KOPT-K1 (cell line): Measurements from ENCODE around the gene ZNRF3.
"Not testable (repeated sequence)": the region's sequence is repeated elsewhere in the genome, so short reads cannot be mapped to it uniquely, and the experiment has no call there.

Experiments
- H3K27ac ChIP-seq: fragments of 200-600 bp; sonication (generic); 2 replicates; pipeline ENCODE4 v1.5.1; 2016; ENCODE audit warnings: antibody characterized with exemption, mild to moderate bottlenecking, low read depth, low read length; ENCODE audit not compliant: poor library complexity, severe bottlenecking
- H3K36me3 ChIP-seq: fragments of 200-600 bp; sonication (generic); 2 replicates; pipeline ENCODE4 v1.5.1; 2017; ENCODE audit warnings: antibody characterized with exemption, mild to moderate bottlenecking, low read length, moderate library complexity; ENCODE audit not compliant: insufficient read depth
- H3K9me3 ChIP-seq: fragments of 200-600 bp; sonication (generic); 2 replicates; pipeline ENCODE4 v1.5.1; 2017; ENCODE audit warnings: antibody characterized with exemption, low read length, mild to moderate bottlenecking; ENCODE audit not compliant: insufficient read depth, poor library complexity, severe bottlenecking

Gene ZNRF3

GRCh38 chr22:29003552-29003951, 120.2 kb downstream of the ZNRF3 start:
- H3K9me3 ChIP-seq, result no peaks in the 10 kb centered on the region
- H3K36me3 ChIP-seq, result no peaks in the 10 kb centered on the region
- H3K27ac ChIP-seq, result no peak overlapping the region

DNA sequence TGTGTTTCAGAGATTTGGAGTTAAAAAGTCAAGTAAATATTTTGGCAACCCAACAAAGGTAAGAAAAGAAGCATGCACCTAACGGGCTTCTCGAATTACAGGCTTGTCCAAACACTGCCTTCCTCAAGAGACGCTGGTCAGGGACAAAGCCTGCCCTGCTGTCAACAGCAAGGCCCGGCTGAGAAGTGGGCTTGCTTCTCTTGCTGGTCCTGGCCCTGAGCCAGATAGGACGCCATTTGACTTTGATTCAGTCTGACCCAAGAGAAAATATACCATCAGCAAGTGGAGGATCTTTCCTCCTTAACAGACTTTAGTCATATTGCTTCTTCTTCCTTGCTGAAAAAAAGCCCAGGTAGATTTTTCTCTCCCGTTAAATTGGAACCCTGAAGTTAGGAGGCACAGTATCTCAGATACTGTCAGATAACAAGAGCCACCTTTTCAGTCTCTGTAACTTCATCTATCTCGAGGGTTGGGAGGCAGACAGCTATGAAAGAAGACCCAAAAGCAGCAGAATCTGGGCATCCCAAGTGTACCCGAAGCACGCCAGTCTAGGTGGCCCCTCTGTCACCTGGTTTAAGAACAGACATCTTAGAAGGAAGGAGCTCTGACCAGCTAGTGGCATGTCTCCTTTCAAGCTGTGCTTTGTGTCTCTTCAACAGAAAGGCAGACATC, 120.7 kb downstream of the ZNRF3 start:
- Histone ChIP-seq H3K9me3 (no peaks in the 10 kb centered on the region), H3K27ac (no peak overlapping the region), H3K36me3 (no peaks in the 10 kb centered on the region)

DNA sequence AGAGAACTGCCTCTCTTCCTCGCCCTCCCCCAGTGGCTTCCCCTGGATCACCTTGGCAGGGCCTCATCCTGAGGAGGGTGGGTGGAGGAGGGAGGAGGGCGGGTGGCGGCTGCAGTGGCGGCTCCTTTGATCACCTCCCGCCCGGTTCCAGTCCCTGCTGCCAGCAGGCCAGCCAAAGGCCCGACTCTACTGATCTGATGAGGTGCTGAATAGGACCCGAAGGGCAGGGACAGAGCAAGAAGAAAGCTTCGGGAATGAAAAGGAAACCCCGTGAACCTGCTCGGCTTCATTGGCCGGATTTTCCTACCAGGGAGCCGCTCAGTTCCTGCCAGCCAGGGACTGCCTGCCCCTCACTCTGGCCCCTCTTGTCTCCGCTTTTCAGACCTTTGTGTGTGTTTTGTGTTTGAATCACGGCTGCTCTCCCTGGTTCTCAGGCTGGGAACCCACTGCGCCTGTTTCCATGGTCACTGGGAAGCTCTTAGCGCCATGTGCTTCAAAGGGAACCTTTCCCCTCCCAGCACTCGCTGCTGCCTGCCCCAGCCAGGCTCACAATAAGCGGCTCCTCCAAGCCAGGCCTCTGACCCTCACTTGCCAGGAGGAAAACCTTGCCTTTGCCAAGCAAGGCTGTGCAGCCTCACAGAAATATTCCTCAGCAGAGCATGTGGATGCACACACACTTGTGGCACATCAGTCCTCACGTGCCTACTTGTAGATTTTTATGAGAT, 121.4 kb downstream of the ZNRF3 start:
- Histone ChIP-seq H3K9me3 (no peaks in the 10 kb centered on the region), H3K27ac (no peak overlapping the region), H3K36me3 (no peaks in the 10 kb centered on the region)

DNA sequence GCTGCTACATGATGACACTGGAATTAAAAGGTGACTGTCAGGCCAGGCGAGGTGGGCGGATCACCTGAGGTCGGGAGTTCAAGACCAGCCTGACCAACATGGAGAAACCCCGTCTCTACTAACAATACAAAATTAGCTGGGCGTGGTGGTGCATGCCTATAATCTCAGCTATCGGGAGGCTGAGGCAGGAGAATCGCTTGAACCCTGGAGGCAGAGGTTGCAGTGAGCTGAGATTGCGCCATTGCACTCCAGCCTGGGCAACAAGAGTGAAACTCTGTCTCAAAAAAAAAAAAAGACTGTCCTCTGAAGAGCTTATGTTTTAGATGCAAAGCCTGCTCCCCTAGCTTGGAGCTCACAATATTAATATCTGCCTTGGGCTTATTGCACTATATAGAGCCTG, 122.4 kb downstream of the ZNRF3 start:
- not testable (repeated sequence) for H3K9me3 ChIP-seq, H3K27ac ChIP-seq, H3K36me3 ChIP-seq

GRCh38 chr22:29006346-29006745, 123.0 kb downstream of the ZNRF3 start:
- Histone ChIP-seq H3K36me3 (no peaks in the 10 kb centered on the region), H3K9me3 (no peaks in the 10 kb centered on the region), H3K27ac (no peak overlapping the region)

DNA sequence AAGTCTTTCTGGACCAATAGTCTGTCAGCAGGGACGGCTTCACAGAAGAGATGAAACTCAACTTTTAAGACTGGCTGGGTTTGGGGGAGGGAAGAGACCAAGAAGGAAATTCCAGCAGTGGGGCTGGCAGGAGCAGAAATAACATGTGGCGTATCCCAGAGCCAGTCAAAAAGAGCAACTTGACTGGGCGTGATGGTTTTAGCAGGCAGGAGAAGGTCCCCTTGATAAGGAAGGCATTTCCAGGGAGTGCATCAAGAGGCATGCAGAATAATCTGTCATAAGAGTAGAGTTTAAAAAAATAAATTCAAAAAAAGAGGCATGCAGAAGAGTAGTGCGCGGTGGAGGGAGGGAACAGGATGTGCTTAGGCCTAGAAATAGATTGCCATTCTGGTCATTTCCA, 125.8 kb downstream of the ZNRF3 start:
- Histone ChIP-seq H3K9me3 (no peaks in the 10 kb centered on the region), H3K27ac (no peak overlapping the region), H3K36me3 (no peaks in the 10 kb centered on the region)

DNA sequence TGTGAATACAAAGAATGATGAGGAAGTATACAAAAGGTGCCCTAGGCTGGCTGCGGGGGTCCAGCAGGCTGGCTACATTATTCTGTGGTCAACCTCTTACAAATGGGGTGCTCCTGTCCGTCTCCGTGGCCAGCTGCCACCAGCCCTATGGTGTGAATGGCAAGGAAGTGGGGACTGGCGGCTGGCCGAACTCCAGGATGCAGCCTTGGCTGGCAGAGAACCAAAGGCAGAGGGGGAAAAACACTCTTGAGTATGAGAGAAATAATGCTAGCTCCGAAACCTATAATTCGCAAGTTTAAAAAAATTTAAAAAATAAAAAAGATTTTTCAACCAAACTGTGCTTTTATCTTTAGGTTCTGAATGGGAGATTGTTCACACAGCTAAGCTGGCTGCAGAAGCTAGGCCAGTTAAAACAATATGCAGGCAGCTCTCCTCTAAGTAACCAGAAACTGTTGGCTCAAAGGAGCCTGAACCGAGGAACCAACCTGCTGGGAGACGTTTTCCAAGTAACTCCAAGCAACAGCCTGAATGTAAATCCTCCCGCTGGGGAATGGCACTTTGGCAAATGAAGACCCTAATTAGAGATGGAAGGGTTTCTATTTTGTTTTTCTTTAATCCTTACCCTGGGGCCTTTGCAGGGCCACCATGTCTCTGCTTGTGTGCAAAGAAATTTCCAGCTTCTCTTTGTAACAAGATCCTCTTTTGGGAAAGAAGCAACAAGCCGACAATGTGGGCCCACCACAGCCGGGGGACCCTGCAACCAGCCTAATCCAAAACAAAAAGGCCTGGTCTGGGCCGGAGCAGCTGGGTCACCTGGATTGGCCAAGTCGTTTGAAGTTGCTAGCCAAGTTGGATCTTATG, 128.1 kb downstream of the ZNRF3 start:
- H3K9me3 ChIP-seq, result no peaks in the 10 kb centered on the region

DNA sequence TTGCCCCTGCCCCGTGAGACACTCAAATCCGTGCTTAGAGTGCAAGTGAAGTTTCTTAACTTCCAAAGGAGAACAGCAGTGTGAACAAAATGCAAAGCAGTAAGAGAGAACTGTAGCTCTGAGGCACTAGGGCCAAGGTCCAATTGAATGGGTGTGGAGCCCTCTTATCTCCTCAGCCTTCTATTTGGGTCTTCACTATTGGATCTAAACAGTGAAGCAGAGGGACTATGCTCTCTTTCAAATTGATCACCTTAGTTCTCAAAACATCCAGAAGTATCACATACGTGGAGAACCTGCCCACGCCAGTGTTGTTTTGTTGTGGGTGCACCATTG, 128.7 kb downstream of the ZNRF3 start:
- no peak overlapping the region for H3K27ac ChIP-seq
- no peaks in the 10 kb centered on the region for H3K36me3 ChIP-seq
- no peaks in the 10 kb centered on the region for H3K9me3 ChIP-seq

More for the DNA sequence above, 128.1 kb downstream of the ZNRF3 start:
- Histone ChIP-seq H3K27ac (no peak overlapping the region), H3K36me3 (no peaks in the 10 kb centered on the region)

GRCh38 chr22:29012952-29013351, 129.6 kb downstream of the ZNRF3 start:
- H3K27ac ChIP-seq, result no peak overlapping the region
- H3K36me3 ChIP-seq, result no peaks in the 10 kb centered on the region
- no peaks in the 10 kb centered on the region for H3K9me3 ChIP-seq

- Histone ChIP-seq H3K36me3 (no peaks in the 10 kb centered on the region), H3K27ac (no peak overlapping the region)
Measured at GRCh38 chr22:29014293-29014692, 130.9 kb downstream of the ZNRF3 start.

DNA sequence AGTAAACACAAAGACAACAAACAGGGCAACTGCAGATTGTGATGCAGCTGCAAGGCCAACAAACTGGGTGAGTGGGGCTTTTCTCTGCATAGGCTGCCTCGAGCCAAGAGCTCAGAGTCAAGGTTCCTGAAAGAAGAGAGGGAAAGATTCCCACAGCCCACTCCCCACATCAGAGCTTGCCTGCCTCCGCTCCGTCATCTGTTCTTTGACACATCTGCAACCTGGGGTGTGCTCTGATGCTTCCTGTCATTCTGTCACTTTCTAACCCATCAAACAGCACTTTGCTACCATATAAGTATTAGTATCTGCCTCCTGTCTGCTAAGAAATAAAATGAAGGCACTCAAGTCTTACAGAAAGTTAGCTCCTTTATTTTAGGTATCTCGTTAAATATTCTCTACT, 131.4 kb downstream of the ZNRF3 start:
- Histone ChIP-seq H3K27ac (no peak overlapping the region), H3K9me3 (no peaks in the 10 kb centered on the region), H3K36me3 (no peaks in the 10 kb centered on the region)

More at GRCh38 chr22:29014293-29014692, 130.9 kb downstream of the ZNRF3 start:
- H3K9me3 ChIP-seq, result no peaks in the 10 kb centered on the region

DNA sequence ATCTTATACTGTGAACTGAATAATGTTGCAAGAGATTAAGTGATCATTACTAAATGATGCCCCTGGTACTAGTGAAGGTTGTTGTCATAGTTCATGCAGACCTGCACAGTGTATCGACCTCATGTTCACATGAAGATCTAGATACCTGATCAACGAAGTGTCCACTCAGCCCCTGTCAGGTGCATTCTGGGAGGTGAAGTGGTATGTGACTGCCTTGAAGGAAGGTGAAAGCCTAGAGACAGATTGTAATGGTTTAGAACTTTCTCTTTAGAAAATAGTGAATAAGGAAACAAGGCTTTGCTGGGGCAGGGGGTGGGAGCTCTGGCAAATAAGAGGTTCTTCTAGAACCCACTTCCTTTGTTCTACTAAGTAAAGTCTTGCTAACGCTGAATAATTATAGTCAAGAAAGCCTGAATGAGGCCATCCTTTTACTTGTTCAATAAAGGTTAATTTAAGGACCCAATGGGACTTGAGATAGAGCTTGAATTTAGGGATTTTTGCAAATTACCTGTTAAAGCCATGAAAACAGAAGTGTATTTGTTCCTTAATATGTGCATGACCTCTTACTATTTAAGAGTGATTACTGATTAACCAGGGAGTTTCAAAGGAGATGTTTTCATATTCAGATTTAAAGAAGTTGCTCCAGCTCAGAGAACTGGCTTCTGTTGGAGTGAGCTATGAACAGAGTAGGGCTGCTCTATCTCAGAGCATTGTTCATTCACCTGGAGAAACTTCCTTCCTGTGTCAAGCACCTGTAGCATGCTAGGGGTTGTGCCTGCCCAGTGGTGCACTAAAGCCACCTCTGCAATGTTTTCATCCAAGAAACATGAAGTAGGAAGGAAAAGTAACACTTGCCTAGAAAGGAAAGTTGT, 132.9 kb downstream of the ZNRF3 start:
- H3K27ac ChIP-seq, result no peak overlapping the region
- H3K9me3 ChIP-seq, result no peaks in the 10 kb centered on the region
- no peaks in the 10 kb centered on the region for H3K36me3 ChIP-seq

- H3K27ac ChIP-seq, result no peak overlapping the region
- H3K9me3 ChIP-seq, result no peaks in the 10 kb centered on the region
- no peaks in the 10 kb centered on the region for H3K36me3 ChIP-seq
Measured at GRCh38 chr22:29018293-29019189, 135.2 kb downstream of the ZNRF3 start.
